Kidney glomerular epithelial cell (primary cell): ENCODE data around the gene OXNAD1.
"Not testable (repeated sequence)": the region's sequence is repeated elsewhere in the genome, so short reads cannot be mapped to it uniquely, and the experiment has no call there.

ENCODE experiments used
- DNase-seq: peaks from one replicate; lab custom pipeline; 2025; lab: John Stamatoyannopoulos, UW

Gene OXNAD1

GRCh38 chr3:16304061-16305010 is 39.3 kb downstream of the OXNAD1 start:
- peak; percentile 13 for DNase-seq

DNA sequence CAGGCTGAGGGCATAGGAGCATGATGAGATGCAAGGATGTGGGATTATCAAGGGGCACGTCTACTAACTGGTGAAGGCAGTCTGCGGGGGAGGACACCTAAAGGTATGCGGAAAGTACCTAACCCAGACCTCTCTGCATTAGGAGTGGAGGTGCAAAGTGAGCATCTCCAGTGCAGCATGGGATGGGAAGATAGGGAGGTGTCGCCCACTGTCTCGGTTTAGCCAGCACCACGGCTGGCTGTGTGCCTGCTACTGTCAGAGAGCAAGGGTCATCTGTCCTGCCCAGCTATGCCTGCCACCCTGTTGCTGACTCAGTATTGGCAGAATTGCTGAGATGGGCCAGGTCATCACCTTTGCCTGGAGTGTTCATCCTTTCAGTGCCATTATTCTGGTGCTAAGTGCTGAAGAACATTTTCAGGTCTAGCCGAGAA is 40.1 kb downstream of the OXNAD1 start:
- DNase-seq: no peak

DNA sequence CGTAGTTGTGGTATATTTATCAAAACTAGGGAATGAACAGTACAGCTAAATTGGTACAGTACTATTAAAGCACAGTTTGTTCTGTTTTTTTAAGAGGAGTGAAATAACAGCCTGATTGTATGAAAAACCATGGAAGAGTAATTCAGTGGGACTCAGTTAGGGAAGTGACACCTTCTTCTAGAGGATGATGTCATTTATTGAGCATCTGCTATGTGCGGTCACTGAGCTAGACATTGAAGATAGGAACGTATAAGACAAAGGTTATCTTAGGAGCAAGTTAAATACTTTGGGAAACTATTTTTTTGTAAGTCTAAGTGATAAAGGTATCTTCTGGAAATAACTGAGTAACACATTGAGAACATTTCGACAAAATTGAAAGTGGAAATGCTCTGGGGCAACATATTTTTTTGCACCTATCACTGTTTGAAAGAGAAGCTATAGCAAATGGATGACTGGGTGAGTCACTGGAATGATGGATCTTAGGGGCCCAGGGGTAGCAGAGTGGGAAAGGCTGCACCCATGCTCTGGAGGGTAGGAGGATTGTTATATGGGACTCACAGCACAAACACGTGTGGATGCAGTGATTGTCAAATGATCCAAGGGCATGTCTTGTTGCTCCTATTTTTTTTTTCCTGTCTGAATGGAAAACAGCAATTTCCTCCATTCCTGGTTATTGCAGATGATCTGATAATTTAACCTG is 43.0 kb downstream of the OXNAD1 start:
- DNase-seq: no peak

DNA sequence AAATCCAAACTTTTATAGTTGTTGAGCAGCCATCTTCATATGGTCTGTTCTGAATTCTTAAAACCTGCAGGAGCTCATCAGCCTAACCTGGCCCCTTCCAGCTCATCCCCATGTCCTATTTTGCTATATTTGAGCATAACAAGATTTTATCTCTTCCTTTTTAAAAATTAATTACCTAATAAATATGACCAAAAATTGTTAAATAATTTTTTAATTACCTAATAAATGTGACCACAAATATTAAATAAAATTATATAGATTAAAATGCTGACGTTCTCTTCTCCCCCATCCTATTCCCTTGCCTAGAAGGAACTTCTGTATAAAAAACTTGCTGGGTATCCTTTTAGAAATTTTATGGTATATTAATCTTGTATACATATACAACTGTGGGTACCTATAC is 43.7 kb downstream of the OXNAD1 start:
- DNase-seq: no peak

GRCh38 chr3:16309558-16309957 is 44.5 kb downstream of the OXNAD1 start:
- peak; percentile 49 for DNase-seq

DNA sequence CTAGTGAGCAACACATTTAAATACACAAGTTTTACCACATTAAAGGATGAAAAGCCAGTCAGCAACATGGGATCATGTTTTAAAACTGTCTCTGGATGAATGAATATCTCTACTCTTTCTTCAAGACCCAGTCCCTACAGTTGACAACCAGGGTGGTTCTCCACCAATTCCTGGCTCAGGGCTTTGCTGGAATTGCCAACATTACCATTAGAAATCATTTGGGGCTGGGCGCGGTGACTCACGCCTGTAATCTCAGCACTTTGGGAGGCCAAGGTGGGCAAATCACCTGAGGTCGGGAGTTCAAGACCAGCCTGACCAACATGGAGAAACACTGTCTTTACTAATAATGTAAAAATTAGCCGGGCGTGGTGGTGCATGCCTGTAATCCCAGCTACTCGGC is 45.5 kb downstream of the OXNAD1 start:
- not testable (repeated sequence) for DNase-seq

GRCh38 chr3:16311960-16312451 is 47.0 kb downstream of the OXNAD1 start:
- no peak for DNase-seq

GRCh38 chr3:16313886-16314645 is 49.1 kb downstream of the OXNAD1 start:
- no peak for DNase-seq

DNA sequence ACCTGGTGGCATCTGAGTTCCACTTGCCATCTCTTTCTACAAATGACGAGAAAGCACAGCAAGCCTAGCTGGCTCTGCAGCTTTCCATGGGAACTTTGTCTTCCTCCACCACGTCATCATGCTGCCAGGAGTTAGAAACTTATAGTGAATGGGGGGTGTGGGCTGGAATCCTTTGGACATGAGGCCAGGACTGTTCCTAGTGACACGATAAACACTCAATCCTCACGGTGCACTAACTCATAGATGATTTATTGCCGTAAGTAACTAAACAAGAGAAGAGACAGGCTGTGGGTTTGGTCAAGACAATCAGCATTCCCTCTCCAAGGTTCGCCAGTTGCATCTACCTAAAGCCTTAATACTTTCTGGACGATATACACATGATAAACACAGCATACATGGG is 50.6 kb downstream of the OXNAD1 start:
- DNase-seq: no peak

GRCh38 chr3:16316396-16316795 is 51.4 kb downstream of the OXNAD1 start:
- DNase-seq: no peak

- DNase-seq: no peak
These were observed 52.0 kb downstream of the OXNAD1 start for GRCh38 chr3:16316847-16317560.

DNA sequence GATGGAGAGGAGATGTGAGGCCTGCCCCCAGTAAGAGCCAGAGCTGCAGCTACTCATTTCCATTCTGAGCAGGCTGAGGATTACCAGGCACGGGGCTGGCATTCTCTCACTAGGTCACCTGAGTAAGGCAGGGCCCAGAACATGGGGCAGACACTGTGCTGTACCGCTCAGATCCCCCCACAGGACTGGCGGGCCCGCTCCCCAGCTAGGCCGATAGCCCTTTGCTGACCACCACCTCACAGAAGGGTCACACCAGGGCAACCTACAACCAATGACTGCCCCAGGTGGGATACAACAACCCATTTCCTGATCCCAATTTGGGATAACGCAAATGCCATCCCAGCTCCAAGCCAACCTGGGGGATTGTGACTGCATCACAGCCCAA is 52.5 kb downstream of the OXNAD1 start:
- no peak for DNase-seq

GRCh38 chr3:16318176-16318575 is 53.2 kb downstream of the OXNAD1 start:
- DNase-seq: no peak

- DNase-seq: no peak
These were observed 54.3 kb downstream of the OXNAD1 start for GRCh38 chr3:16319307-16319706.

DNA sequence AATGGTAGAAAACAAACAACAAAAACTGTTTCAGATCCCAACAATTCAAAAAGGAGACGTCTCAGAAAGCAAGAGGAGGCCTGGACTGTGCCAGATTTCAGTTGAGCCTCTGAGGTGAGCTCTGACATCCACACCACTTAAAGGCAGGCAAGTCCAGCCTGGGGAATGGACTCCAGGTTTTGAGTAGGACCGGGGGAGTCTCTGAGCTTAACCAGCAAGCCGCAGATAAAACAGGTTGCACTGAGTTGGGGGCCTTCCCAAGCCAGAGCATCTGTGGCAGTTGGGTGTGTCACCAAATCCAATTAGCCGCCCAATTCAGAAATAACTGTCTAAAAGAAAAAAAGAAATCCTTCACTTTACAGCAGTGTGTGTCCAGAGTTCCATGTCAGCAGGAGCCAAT is 54.7 kb downstream of the OXNAD1 start:
- DNase-seq: no peak

- no peak for DNase-seq
These were observed 55.7 kb downstream of the OXNAD1 start for GRCh38 chr3:16320711-16321110.

- peak; percentile 25 for DNase-seq
These were observed 57.2 kb downstream of the OXNAD1 start for GRCh38 chr3:16322189-16322588.

DNA sequence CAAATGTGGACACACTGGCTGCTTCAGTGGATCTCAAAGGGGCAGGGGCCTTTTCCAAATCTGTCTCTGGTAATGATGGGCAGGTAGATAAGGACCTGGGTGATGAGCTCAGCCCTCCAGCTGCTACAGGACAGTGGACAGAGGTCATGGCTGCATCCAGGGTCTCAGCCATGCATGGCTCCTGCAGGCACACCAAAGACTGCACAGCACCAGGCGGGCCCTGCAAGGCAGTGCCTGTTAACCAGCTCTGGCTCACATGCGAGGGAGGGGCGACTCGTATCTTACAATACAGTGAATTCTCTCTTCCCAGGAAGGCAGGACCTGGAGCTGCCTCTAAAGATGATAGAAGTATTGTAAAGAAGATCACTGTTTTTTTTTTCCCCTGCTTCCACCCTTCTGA is 58.7 kb downstream of the OXNAD1 start:
- DNase-seq: no peak

DNA sequence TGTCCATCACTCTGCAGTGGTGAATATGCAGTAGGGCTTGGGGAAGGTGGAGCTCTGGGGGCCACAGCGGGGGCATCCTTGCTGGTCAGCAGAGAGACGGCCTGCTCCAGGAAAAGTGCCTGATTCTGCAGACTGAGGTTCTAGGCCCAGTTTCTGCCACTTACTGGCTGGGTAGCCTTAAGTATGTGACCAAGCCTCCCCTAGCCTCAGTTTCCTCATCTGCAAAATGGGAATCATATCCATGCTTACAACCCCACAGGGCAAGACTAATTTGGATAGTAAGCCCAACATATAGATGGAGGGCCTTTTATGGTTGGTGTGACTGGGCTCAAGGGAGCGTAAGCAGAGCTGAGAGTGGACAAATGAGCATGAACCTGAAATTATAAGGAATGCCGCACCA is 60.8 kb downstream of the OXNAD1 start:
- DNase-seq: no peak

- DNase-seq: no peak
These were observed 61.8 kb downstream of the OXNAD1 start for GRCh38 chr3:16326724-16327349.

- DNase-seq: no peak
These were observed 63.1 kb downstream of the OXNAD1 start for GRCh38 chr3:16328124-16328523.
